RWPE1 (cell line): ENCODE results near the gene CNN2.

ENCODE experiments used
- CTCF ChIA-PET: fragments of 350-600 bp; sonication (Branson Sonifier 250); formaldehyde crosslinking; extraction: SDS; loops from one replicate; lab custom pipeline; 2021; lab: Yijun Ruan, JAX
- POLR2A ChIA-PET: fragments of 400-600 bp; formaldehyde crosslinking; extraction: SDS; loops from one replicate; lab custom pipeline; 2020; ENCODE audit warnings: antibody characterized with exemption; ENCODE audit not compliant: low non-redundant PET; lab: Yijun Ruan, JAX
- DNase-seq: peaks from one replicate; pipeline ENCODE4 v3.0.0; 2012; ENCODE audit warnings: low spot score
- H3K27ac ChIP-seq: fragments of 450-650 bp; 2 replicates; pipeline ENCODE4 v1.5.1; 2017
- TF ChIP-seq, protein P1 (sequence below): fragments of 450-650 bp; conservative IDR thresholded peaks from 2 replicates; pipeline ENCODE4 v1.5.1; 2017; ENCODE audit warnings: low read depth, mild to moderate bottlenecking

CNN2 gene

DNA sequence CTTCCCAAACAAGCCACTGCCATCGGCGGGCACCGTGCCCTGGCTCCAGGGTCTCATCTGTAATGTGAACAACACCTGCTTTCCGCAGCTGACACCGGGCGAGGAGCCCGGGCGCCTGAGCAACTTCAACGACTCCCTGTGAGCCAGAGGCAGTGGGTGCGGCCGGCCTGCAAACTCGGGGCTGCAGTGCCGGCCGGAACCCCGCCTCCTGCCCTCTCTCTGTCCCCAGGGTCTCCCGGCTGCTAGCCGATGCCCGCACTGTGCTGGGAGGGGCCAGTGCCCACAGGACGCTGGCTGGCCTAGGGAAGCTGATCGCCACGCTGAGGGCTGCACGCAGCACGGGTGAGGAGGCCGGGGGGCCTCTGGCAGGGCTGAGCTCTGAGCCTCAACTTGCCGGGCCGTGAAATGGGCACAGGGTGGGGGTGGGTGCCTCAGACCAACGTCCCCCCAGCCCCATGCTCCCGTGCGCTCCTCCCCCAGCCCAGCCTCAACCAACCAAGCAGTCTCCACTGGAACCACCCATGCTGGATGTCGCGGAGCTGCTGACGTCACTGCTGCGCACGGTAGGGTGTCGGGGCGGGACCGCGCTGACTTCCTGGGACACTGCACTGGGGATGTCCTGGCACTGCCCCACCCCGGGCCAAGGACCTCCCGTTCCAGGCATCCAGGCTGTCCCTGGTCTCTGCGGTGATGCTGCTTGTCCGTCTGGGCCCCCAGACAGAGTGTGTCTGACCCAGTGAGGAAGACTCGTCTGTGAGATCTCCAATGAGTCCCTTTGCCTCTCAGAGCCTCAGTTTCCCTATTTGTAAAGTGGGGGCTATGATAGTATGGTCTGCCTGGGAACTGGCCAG is 15.7 kb downstream of the CNN2 start:
- POLR2A ChIA-PET: no interaction called here
- CTCF ChIA-PET: interaction anchor here (0.5 to 0.6 kb wide), 2 partner anchors 43 to 185 kb away, joined by 3 read pairs; no protein-coding TSS in a partner anchor

DNA sequence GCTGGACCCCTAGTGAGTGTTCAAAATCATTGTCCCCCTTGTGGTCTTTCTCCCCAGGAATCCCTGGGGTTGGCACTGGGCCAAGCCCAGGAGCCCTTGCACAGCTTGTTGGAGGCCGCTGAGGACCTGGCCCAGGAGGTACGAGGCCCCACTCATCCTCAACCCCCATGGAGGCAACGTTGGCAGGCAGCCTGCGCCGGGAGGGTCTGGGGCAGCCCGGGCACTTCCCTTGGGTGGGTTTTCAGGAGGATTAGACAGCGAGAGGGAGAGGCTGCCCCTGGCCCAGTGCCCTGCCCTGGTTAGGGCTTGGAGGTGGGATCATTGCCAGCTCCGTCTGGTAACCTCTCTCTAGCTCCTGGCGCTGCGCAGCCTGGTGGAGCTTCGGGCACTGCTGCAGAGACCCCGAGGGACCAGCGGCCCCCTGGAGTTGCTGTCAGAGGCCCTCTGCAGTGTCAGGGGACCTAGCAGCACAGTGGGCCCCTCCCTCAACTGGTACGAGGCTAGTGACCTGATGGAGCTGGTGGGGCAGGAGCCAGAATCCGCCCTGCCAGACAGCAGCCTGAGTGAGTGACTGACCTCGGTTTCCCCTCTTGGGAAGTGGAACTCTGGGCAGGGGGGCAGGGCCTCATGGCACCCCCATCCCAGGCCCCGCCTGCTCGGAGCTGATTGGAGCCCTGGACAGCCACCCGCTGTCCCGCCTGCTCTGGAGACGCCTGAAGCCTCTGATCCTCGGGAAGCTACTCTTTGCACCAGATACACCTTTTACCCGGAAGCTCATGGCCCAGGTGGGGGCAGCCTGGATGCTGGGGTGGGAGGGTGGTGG is 16.5 kb downstream of the CNN2 start:
- H3K27ac ChIP-seq: peak overlapping the region; percentile 4; the same call in 1 of the 2 replicates
- no peak for DNase-seq
- POLR2A ChIA-PET: interaction anchor here (0.6 kb wide), 1 partner anchor 130 kb away, joined by 7 read pairs; no protein-coding TSS in a partner anchor
- CTCF ChIA-PET: interaction anchor here (1.0 kb wide), 1 partner anchor 60 kb away, joined by 3 read pairs; no protein-coding TSS in a partner anchor
- TF ChIP-seq, protein P1, sequence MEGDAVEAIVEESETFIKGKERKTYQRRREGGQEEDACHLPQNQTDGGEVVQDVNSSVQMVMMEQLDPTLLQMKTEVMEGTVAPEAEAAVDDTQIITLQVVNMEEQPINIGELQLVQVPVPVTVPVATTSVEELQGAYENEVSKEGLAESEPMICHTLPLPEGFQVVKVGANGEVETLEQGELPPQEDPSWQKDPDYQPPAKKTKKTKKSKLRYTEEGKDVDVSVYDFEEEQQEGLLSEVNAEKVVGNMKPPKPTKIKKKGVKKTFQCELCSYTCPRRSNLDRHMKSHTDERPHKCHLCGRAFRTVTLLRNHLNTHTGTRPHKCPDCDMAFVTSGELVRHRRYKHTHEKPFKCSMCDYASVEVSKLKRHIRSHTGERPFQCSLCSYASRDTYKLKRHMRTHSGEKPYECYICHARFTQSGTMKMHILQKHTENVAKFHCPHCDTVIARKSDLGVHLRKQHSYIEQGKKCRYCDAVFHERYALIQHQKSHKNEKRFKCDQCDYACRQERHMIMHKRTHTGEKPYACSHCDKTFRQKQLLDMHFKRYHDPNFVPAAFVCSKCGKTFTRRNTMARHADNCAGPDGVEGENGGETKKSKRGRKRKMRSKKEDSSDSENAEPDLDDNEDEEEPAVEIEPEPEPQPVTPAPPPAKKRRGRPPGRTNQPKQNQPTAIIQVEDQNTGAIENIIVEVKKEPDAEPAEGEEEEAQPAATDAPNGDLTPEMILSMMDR: no peak

More for the DNA sequence above, 15.7 kb downstream of the CNN2 start:
- peak overlapping the region; percentile 81 for H3K27ac ChIP-seq
- no peak for DNase-seq
- TF ChIP-seq, protein P1: no peak

DNA sequence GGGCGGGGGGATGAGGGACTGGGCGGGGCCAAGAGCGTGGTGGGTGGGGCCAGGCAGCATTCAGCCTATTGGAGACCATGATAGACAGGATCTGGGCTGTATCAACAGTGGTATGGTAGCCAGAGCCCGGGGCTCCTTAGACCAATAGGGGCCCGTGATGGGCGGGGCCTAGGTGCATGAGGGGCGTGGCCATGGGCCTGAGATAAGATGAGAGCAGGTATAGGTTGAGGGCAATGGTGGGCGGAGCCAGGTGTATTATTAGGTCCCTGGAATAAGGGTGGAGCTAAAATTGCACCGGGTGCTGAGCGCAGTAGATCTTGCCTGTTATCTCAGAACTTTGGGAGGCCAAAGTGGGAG is 18.8 kb downstream of the CNN2 start:
- TF ChIP-seq, protein P1: no peak
- H3K27ac ChIP-seq: peak overlapping the region; percentile 16; the same call in 1 of the 2 replicates
- no peak for DNase-seq
- ChIA-PET CTCF (interaction anchor here (0.7 kb wide), 1 partner anchor 199 kb away, joined by 5 read pairs; no protein-coding TSS in a partner anchor), POLR2A (no interaction called here)

DNA sequence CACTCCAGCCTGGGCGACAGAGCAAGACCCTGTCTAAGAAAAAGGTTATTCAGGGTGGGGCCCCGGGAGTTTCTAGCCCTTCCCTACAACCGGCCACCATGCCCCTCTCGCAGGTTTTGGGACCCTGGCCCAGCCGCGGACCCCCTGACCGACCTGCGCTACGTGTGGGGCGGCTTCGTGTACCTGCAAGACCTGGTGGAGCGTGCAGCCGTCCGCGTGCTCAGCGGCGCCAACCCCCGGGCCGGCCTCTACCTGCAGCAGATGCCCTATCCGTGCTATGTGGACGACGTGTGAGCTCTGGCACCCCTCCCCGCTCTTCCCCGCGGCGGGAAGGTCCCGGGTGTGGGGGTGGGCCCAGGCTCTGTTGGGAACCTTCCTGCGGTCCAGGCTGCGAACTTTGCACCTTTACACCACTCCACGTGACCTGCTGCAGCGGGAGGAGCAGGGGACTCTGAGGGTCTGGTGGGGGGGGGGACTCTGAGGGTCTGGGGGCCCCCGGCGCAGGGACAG is 19.8 kb downstream of the CNN2 start:
- POLR2A ChIA-PET: no interaction called here
- TF ChIP-seq, protein P1: no peak
- CTCF ChIA-PET: no interaction called here
- no peak overlapping the region; the same call in 1 of the 2 replicates for H3K27ac ChIP-seq
- no peak for DNase-seq

DNA sequence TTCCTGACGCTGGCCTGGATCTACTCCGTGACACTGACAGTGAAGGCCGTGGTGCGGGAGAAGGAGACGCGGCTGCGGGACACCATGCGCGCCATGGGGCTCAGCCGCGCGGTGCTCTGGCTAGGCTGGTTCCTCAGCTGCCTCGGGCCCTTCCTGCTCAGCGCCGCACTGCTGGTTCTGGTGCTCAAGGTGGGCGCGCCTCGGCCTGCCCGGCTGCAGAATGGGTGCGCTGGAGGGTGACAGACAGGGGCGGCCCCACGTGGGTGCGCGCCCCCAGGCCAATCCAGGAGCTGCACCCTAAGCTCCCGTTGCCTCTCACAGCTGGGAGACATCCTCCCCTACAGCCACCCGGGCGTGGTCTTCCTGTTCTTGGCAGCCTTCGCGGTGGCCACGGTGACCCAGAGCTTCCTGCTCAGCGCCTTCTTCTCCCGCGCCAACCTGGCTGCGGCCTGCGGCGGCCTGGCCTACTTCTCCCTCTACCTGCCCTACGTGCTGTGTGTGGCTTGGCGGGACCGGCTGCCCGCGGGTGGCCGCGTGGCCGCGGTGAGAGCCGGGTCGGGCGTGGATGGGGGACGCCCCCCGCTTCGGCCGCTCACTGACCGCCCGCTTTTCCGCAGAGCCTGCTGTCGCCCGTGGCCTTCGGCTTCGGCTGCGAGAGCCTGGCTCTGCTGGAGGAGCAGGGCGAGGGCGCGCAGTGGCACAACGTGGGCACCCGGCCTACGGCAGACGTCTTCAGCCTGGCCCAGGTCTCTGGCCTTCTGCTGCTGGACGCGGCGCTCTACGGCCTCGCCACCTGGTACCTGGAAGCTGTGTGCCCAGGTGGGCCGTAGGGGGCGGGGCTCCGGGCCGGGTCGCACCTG is 20.7 kb downstream of the CNN2 start:
- no peak for DNase-seq
- TF ChIP-seq, protein P1: no peak
- ChIA-PET POLR2A (no interaction called here), CTCF (interaction anchor here (0.6 kb wide), 1 partner anchor 111 kb away, joined by 3 read pairs; no protein-coding TSS in a partner anchor)
- H3K27ac ChIP-seq: peak overlapping the region; percentile 39
